ENCODE measurements around the gene CD3G. TPM values are rescaled to one million over a fixed set of nuclear protein-coding genes. Genes with fewer than 3 reads are reported as not detected.
A peak's percentile ranks its signal among the peaks of the same experiment; 100 is the strongest.

CD3G gene
- total and polyA plus RNA-seq, 9 of the 15 experiments (the other 6 are each of a cell fraction or from before 2014, with no cell fraction given): 0.30 to 1.7 (median 0.47) TPM

DNA sequence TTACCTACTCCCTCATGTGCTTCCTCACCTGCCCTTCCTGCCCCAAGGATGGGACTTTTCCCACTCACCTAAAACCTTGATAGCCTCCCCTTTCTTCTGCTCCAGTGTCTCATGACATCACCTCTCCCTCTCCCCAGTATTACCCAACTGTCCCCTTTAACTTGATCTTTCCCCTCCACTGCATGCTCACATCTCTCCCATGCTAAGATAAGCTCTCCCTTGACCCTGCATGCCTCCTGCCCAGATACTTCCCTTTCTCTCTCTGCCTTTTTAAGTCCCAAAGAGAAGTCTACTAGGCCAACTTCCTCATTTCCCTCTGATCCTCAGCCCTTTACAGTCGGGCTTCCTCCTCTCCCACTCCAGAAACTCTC is 24.8 kb upstream of the CD3G start (continued):
- TF ChIP-seq, protein P1, sequence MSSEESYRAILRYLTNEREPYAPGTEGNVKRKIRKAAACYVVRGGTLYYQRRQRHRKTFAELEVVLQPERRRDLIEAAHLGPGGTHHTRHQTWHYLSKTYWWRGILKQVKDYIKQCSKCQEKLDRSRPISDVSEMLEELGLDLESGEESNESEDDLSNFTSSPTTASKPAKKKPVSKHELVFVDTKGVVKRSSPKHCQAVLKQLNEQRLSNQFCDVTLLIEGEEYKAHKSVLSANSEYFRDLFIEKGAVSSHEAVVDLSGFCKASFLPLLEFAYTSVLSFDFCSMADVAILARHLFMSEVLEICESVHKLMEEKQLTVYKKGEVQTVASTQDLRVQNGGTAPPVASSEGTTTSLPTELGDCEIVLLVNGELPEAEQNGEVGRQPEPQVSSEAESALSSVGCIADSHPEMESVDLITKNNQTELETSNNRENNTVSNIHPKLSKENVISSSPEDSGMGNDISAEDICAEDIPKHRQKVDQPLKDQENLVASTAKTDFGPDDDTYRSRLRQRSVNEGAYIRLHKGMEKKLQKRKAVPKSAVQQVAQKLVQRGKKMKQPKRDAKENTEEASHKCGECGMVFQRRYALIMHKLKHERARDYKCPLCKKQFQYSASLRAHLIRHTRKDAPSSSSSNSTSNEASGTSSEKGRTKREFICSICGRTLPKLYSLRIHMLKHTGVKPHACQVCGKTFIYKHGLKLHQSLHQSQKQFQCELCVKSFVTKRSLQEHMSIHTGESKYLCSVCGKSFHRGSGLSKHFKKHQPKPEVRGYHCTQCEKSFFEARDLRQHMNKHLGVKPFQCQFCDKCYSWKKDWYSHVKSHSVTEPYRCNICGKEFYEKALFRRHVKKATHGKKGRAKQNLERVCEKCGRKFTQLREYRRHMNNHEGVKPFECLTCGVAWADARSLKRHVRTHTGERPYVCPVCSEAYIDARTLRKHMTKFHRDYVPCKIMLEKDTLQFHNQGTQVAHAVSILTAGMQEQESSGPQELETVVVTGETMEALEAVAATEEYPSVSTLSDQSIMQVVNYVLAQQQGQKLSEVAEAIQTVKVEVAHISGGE (CRISPR knock-in tag; IDR thresholded peaks at IDR 0.05): no peak
- TF ChIP-seq, protein P2, sequence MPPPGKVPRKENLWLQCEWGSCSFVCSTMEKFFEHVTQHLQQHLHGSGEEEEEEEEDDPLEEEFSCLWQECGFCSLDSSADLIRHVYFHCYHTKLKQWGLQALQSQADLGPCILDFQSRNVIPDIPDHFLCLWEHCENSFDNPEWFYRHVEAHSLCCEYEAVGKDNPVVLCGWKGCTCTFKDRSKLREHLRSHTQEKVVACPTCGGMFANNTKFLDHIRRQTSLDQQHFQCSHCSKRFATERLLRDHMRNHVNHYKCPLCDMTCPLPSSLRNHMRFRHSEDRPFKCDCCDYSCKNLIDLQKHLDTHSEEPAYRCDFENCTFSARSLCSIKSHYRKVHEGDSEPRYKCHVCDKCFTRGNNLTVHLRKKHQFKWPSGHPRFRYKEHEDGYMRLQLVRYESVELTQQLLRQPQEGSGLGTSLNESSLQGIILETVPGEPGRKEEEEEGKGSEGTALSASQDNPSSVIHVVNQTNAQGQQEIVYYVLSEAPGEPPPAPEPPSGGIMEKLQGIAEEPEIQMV (tag; conservative IDR thresholded peaks at IDR 0.05; ENCODE audit: low read depth): no peak
- TF ChIP-seq DPF2 (IDR thresholded peaks at IDR 0.05): peak; percentile 72; the same call in 1 of the 2 replicates
- TF ChIP-seq RNF2 (IDR thresholded peaks at IDR 0.05): no peak; the same call in 1 of the 2 replicates
- TF ChIP-seq KAT7 (CRISPR knock-in tag; IDR thresholded peaks at IDR 0.05; ENCODE audit: borderline replicate concordance): no peak
- no peak for TF ChIP-seq ZNF134 (CRISPR knock-in tag; conservative IDR thresholded peaks at IDR 0.05)
- TF ChIP-seq JUND (IDR thresholded peaks at IDR 0.05; ENCODE audit: borderline replicate concordance, low read depth, low read length): peak; percentile 48; the same call in 1 of the 2 replicates
- peak; percentile 63; the same call in 2 of the 3 replicates for TF ChIP-seq JUND (tag; IDR thresholded peaks at IDR 0.05; ENCODE audit: borderline replicate concordance, low read depth, low read length)
- peak; percentile 87; the same call in 1 of the 2 replicates for TF ChIP-seq MTA1 (IDR thresholded peaks at IDR 0.05; ENCODE audit: borderline replicate concordance)
- peak; percentile 38; the same call in 1 of the 2 replicates for TF ChIP-seq LEF1 (IDR thresholded peaks at IDR 0.05)
- TF ChIP-seq NR2C1 (IDR thresholded peaks at IDR 0.05): peak; percentile 59; the same call in 1 of the 2 replicates
- TF ChIP-seq NR2C1 (tag; IDR thresholded peaks at IDR 0.05): 0 out of 2 replicates have a peak, but pooled peaks have one; percentile 51
- TF ChIP-seq FOXM1 (IDR thresholded peaks at IDR 0.05; ENCODE audit: low read depth): no peak
- no peak for TF ChIP-seq FOXM1 (CRISPR knock-in tag; IDR thresholded peaks at IDR 0.05; ENCODE audit: low read depth)
- TF ChIP-seq PPARD (CRISPR knock-in tag; IDR thresholded peaks at IDR 0.05): no peak
- peak; percentile 24 for TF ChIP-seq ZFP36 (IDR thresholded peaks at IDR 0.05; ENCODE audit: low read depth, low read length, partially characterized antibody)
- TF ChIP-seq, protein P3, sequence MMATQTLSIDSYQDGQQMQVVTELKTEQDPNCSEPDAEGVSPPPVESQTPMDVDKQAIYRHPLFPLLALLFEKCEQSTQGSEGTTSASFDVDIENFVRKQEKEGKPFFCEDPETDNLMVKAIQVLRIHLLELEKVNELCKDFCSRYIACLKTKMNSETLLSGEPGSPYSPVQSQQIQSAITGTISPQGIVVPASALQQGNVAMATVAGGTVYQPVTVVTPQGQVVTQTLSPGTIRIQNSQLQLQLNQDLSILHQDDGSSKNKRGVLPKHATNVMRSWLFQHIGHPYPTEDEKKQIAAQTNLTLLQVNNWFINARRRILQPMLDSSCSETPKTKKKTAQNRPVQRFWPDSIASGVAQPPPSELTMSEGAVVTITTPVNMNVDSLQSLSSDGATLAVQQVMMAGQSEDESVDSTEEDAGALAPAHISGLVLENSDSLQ (IDR thresholded peaks at IDR 0.05): peak; percentile 14; the same call in 1 of the 2 replicates
- peak; percentile 77; the same call in 1 of the 2 replicates for TF ChIP-seq SMARCA4 (IDR thresholded peaks at IDR 0.05)
- TF ChIP-seq FOXK1 (CRISPR knock-in tag; IDR thresholded peaks at IDR 0.05; ENCODE audit: borderline replicate concordance): 0 out of 2 replicates have a peak, but pooled peaks have one; percentile 26
- TF ChIP-seq, protein P4, sequence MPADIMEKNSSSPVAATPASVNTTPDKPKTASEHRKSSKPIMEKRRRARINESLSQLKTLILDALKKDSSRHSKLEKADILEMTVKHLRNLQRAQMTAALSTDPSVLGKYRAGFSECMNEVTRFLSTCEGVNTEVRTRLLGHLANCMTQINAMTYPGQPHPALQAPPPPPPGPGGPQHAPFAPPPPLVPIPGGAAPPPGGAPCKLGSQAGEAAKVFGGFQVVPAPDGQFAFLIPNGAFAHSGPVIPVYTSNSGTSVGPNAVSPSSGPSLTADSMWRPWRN (IDR thresholded peaks at IDR 0.05; ENCODE audit: low read depth): peak; percentile 48; the same call in 1 of the 2 replicates
